GM18520 (cell line): ENCODE data around the gene HFE.
A peak's percentile ranks its signal among the peaks of the same experiment; 100 is the strongest.
"Not testable (repeated sequence)": the region's sequence is repeated elsewhere in the genome, so short reads cannot be mapped to it uniquely, and the experiment has no call there.

Source experiments
- ATAC-seq: cut with Tn5 transposase; IDR thresholded peaks from one replicate; pipeline ENCODE4 v1.9.1; 2021; ENCODE audit not compliant: unreplicated experiment

HFE gene, protein sequence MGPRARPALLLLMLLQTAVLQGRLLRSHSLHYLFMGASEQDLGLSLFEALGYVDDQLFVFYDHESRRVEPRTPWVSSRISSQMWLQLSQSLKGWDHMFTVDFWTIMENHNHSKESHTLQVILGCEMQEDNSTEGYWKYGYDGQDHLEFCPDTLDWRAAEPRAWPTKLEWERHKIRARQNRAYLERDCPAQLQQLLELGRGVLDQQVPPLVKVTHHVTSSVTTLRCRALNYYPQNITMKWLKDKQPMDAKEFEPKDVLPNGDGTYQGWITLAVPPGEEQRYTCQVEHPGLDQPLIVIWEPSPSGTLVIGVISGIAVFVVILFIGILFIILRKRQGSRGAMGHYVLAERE

GRCh38 chr6:26087284-26088115, at the start of gene HFE:
TSS of gene HFE (plus strand) at chr6:26087429. CDS start at chr6:26087441, 12 bp downstream.
- no peak for ATAC-seq

GRCh38 chr6:26041946-26042345, 45.3 kb upstream of the HFE start:
- no peak for ATAC-seq

DNA sequence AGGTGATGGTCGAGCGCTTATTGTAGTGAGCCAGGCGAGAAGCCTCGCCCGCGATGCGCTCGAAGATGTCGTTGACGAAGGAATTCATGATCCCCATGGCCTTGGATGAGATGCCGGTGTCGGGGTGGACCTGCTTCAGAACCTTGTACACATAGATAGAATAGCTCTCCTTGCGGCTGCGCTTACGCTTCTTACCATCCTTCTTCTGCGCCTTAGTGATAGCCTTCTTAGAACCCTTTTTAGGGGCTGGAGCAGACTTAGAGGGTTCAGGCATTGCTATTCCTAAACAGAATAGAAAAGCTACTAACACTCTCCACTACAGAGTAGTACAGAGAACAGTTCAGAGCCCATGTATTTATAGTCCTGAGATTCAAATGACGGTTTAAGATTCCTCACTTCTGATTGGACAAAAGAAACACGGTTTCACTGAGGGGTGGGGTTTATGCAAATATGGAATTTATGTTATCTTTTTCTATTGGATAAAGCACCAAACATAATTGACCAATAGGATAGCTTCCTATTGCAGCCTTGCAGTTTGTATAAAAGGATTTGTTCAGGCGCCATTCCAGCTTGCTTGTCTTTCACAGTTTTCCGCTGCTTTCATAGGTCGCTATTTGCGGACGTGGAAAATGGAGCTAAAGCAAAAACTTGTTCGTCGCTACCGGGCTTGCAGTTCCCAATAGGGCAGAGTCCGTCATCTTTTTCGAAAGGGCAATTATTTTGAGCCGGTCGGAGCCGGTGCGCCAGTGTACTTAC, 43.7 kb upstream of the HFE start:
- ATAC-seq: peak; percentile 44

- ATAC-seq: no peak
These were observed 42.8 kb upstream of the HFE start for GRCh38 chr6:26044140-26045064.

- ATAC-seq: peak; percentile 43
These were observed 41.9 kb upstream of the HFE start for GRCh38 chr6:26045065-26045927.

DNA sequence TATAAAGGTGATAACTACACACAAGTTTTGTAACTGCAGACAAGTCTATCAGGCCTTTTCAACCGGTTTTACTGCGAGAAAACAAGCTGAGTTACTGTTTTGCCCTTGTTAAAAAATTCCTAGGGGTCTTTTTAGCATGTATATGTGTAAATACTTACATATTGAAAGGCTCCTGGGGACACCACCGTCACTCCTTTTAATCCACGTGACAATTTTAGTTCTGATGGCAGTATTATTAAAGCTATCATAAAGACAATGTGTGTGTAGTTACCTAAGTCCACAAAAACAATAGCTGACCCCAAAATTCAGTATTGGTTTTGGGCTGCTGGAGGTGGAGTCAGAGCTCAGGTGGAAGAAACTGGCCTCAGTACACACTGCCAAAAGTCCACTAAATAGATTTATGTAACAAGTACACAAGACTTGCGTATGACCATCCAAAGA, 41.3 kb upstream of the HFE start:
- no peak for ATAC-seq

- not testable (repeated sequence) for ATAC-seq
These were observed 39.9 kb upstream of the HFE start for GRCh38 chr6:26047329-26047728.

DNA sequence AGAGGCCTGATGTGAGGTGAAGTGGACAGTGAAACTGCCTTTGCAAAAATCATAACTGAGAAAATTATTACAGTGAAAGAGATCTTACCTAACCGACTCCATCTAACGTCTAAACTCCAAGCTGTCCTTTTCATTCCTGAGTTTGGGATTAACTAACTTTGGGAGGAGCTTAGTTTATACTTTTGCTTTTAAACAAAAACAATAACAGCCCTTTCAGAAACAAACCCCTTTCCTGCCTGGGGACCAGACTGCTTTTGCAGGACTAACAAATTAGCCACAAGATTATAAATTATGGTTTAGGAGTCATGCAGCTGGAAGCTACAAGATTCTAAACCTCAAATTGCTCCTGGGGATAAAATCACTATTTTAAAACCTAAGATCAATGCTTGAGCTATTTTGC, 38.6 kb upstream of the HFE start:
- no peak for ATAC-seq

- ATAC-seq: no peak
These were observed 35.4 kb upstream of the HFE start for GRCh38 chr6:26051665-26052310.

- ATAC-seq: not testable (repeated sequence)
These were observed 34.4 kb upstream of the HFE start for GRCh38 chr6:26052762-26053250.

GRCh38 chr6:26053992-26054780, 33.0 kb upstream of the HFE start:
- no peak for ATAC-seq

DNA sequence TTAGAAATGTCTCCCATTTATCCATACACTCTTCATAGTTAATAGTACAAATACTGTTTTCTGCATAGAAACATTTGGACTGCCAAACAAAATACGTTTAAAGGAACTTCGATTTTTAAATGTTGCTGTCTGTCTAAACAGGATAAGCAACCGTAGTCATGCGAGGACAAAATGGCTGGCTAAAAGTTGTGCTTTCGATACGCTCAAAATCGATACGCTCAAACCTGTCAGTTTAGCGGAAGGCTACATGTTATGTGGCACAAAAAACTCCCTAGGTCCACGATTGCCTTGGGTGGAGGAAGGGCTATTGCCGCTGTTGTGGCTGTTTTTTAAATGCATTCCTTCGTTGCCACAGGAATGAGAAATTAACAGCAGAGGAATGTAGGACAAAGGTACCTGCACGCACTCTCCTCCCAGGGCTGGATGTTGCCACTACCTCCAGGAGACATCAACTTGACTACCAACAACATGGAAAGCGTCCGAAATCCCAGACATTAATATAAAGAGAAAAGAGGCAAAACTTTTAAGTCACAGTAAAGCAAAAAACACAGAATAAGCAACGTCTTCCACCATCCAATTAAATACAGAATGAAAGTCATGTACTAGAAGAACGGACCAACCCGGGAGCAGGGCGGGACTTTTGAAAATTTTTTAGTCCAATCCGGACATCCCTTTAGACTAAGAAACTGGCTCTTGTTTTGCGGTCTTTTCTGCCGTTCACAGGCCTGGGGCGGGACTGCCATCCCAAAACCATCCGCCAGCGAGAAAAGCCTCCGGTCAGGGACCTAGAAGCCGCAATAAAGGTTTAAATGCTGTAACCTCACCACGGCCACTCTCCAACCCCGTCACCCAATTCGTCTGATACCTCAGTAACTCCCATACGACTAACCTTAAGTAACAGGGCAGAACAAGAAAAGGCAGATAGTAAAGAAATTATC, 32.2 kb upstream of the HFE start:
- ATAC-seq: peak; percentile 35

- peak; percentile 62 for ATAC-seq
These were observed 31.3 kb upstream of the HFE start for GRCh38 chr6:26055719-26056582.

GRCh38 chr6:26056583-26057350, 30.5 kb upstream of the HFE start:
- ATAC-seq: no peak

DNA sequence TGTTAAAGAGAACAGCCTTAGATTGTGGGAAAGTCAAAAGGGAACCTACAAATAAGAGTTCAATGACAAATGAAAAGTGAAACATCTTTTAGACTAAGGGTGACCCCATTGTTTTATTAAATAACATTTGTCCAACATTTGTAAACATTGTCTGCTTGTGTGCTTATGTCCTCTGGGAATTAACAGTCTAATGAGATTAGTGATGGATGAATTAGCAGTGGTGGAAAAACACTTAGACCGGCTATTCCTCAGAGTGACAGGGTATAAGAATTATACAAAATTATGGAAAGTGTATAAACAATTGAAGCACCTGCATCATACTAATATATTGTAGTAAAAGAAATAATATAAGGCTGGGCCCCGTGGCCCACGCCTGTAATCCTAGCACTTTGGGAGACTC, 29.3 kb upstream of the HFE start:
- ATAC-seq: no peak
